ENCODE measurements around the gene NPY1R.

Gene NPY1R

DNA sequence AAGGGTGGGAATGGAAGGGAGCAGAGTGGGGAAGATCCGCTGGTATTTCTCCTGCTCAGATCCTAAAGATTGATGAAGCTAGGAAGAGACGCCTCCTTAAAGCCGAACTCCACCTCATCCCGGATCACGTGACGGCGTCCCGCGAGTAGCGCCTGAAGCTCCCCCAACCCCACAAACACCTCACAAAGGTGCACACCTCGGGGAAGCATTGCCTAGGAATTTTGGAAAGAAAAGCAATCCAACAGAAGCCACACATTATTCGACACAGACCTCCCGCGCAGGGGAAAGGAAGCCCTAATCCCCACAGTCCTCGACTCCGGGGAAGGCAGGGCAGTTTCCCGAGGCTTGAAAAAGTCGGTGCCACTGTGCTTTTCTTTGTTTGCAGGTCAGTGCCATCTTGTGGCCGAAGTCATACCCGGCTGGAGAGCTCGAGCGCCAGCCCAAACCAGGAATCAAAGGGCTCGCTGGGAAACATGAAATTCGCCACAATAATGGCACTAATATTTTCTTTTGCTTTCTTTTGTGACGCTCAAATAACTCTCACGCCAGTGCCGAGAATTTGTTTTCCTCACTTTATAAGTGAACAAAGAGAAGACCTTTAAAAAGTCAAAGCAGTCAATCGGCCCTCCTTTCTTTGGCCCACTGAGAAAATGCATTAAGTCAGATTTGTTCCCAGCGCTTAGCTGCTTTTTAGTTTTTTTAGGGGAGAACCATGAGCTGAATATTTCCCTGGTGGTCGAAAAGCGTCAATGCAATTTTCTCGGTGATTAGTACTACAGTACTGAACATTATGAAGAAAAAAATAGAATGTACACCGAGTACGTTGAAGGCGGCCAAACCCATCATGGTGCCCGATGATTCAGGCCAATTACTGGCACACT, at the start of gene NPY1R:
TSS of gene NPY1R (minus strand) at position 71 of the 881 bp plus-strand sequence. CDS start 6,042 bp downstream, outside the sequence.
- in situ Hi-C loops (cut with HindIII; ENCODE audit: low pct_ligation_motif_present, low pct_unique_long_range_greater_than_20kb, low sequenced_read_pairs) = loop anchor here (25.0 kb wide), 1 partner anchor 195 kb away; no protein-coding TSS in a partner anchor
- DNase-seq = peak; percentile 84

DNA sequence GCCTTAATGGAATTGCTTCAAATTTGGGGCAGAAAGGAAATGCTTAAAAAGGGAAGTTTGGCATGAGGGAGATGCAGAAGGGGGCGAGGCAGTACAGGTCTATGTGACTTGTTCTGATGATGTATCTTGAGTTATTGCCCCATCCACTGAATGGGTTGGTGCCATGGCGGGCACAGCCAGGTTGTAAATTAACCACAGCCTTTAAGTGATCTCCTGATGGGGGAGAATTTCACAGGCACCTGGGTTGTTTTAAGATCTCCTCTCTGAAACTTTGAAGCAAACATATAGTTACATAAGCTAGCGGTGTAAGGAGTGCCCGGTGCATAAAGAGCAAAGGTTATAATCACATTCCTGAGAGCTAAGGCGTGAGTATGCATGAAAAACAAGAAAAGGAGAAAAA, 48.3 kb upstream of the NPY1R start:
- no peak for DNase-seq
- in situ Hi-C loops (cut with HindIII; ENCODE audit: low pct_ligation_motif_present, low pct_unique_long_range_greater_than_20kb, low sequenced_read_pairs) = no loop called here

DNA sequence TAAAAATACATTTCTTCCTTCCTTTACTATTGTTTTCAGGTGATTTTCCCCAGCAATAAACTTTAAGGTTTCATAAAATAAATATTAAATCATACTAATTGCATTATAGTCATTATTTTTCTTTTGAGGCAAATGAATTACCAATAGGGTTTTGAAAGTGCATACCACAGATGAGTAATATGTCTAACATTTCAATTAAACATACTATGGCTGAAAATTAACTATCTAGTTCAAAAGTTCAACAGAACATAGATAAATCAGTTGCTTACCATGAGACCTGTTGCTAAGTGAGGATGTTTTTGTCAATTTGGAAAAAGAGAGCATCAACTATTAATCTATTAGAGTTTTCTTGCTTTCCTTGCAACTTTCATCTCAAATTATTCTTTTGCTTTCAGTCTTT, 46.3 kb upstream of the NPY1R start:
- DNase-seq = peak; percentile 54
- in situ Hi-C loops (cut with HindIII; ENCODE audit: low pct_ligation_motif_present, low pct_unique_long_range_greater_than_20kb, low sequenced_read_pairs) = no loop called here

DNA sequence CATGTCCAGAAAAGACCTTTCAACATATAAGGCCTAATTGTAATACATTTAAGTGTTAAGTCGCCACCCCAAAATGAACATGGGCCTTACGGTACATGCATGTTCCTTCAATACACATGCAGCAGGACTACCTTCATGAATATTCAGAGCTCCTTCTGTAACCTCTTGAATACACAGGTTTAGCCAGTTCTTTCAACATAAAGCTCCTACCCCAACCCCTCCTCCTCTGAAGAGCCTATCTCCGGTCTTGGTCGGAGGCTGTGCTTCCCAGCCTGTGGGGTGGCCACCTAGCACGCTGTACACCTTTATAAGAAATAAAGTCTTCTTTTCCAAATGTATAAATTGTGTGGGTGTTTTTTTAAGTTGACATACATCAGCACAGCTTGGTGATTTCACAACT, 39.6 kb upstream of the NPY1R start:
- DNase-seq = no peak
- in situ Hi-C loops (cut with HindIII; ENCODE audit: low pct_ligation_motif_present, low pct_unique_long_range_greater_than_20kb, low sequenced_read_pairs) = no loop called here

DNA sequence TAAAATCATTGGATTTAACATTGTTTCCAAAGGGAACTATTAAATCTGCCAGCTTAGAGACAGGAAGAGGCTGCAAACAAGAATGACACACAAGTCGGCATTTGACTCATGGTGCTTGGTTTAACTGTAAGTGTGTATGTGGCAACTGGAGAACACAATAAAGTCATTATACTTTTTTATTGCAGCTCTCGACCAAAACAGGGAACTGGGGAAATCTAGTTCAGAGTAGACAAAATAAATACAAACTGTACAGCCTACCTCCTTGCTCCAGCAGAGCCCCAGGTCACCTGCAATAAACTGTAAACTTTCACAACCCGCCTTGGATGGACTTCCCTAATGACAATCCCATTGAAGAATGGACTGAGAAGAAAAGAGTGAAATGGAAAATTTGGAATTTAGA, 35.3 kb upstream of the NPY1R start:
- DNase-seq = no peak
- in situ Hi-C loops (cut with HindIII; ENCODE audit: low pct_ligation_motif_present, low pct_unique_long_range_greater_than_20kb, low sequenced_read_pairs) = no loop called here

DNA sequence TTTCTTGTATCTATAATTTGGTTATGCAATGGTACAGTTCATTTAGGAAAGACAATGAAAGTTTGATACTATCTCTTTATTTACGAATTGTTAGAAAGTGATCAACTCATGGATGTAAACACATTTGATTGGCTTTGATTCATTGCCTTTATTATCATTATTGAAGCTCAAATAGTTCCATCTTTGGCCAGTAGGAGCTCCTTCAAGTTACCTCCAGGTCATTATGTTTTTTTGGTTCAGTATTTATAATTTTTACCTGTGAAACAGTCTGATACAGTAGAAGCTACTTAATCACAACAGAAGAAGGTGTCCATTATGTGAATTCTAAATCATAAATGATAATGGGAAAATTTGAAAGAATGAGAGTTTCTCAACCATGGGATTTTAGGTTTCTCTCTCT, 23.7 kb upstream of the NPY1R start:
- in situ Hi-C loops (cut with HindIII; ENCODE audit: low pct_ligation_motif_present, low pct_unique_long_range_greater_than_20kb, low sequenced_read_pairs) = no loop called here

DNA sequence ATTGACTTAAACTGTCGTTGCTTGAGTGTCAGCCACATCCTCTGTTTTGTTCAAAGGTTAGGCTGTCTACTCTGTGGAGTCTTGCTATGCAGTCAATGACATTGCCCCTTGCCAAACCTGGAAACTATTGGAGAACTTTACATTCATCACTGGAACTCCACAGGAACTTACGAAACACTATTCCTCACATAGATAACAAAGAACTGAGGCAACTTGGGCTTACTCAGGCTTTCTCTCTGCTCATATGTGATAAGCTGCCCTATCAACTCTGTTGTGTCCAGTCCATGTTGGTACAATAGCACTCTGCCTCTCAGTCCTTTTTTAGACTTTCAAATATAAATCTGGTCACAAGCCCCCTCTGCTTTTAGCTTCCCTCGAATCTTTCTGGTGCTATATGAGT, 20.7 kb upstream of the NPY1R start:
- DNase-seq = no peak
- in situ Hi-C loops (cut with HindIII; ENCODE audit: low pct_ligation_motif_present, low pct_unique_long_range_greater_than_20kb, low sequenced_read_pairs) = no loop called here

More for the DNA sequence above, 23.7 kb upstream of the NPY1R start:
- no peak for DNase-seq

DNA sequence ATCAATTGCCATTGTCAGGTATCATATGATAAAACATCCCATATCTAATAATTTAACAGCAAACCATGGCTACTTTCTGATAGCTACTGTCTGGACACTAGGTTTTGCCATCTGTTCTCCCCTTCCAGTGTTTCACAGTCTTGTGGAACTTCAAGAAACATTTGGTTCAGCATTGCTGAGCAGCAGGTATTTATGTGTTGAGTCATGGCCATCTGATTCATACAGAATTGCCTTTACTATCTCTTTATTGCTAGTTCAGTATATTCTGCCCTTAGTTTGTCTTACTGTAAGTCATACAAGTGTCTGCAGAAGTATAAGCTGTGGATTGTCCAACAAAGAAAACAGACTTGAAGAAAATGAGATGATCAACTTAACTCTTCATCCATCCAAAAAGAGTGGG, 18.3 kb upstream of the NPY1R start:
- in situ Hi-C loops (cut with HindIII; ENCODE audit: low pct_ligation_motif_present, low pct_unique_long_range_greater_than_20kb, low sequenced_read_pairs) = no loop called here
- peak; percentile 89 for DNase-seq

DNA sequence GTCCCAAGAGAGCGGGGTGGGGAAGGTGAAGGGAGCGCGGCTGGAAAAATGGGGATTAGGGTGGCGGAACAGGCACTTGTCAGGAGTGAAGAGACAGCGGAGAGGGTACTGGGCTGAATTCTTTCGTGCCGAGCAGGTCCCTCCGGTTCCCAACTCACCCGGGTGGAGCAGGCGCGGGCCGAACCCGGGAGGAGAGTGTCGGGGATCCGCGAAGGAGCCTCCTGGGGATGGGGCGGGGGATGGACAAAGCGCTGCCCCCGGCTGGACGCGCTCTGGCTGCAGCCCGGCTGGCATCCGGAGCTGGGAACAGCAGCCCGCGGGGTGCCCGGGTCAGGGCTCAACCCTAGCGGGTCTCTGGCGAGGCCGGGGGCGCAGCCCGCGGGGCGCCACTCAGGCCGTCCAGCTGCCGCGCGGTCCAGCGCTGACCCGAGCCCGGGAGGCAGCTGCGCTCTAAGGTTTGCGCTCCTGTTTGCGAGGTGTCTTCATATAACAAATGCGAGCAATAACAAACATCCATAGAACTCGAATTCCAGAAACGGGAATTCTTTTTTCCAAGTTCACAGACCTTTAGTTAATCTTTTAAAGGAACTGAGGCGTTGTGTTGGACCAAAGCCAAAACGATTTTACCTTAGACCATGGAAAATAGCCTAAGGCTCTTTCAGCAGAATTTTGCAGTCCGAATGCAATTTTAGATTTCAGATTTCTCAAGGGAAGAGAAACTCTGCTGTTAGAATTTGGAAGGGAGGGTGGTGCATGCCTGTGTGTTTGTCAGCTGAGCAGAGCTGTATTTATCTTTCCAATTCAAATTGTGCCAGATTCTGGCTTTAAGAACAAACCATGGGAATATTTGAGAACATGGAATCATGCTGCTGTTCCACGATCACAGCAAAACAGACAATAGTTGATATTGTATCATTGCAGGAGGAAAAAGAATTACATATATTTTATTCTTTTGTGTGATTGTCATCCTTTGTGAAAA, 12.0 kb upstream of the NPY1R start:
- in situ Hi-C loops (cut with HindIII; ENCODE audit: low pct_ligation_motif_present, low pct_unique_long_range_greater_than_20kb, low sequenced_read_pairs) = loop anchor here (25.0 kb wide), 1 partner anchor 207 kb away; no protein-coding TSS in a partner anchor

DNA sequence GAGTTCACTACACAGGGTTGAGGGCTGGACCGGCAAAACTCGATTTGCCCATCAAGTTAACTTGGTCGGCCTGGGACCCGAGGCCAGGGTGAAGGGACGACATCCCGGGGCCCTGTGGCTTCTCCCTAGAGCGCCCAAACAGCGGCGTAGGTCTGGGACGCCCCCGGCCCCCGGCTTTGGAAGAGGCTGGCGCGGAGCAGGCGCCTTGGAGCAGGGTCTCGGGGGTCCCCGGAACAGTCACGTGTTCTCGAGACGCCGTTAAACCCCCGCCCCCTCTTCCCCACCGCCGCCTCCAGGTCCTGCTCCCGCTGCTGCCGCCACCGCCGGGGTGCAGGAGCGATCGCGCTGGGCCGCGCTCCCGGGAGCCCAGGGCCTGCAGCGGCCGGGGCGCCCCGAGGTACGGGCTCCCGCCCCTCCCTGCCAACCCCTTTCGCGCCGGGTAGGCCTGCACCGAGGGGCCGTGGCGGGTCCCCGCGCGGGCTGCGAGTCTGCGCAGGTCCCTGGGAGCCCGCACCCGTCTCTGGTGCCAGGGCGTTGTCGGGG, 11.3 kb upstream of the NPY1R start, which contains the start of gene NPY5R:
TSS of gene NPY5R (plus strand) at position 289 of the 543 bp plus-strand sequence. CDS start 6,382 bp downstream, outside the sequence.
- in situ Hi-C loops (cut with HindIII; ENCODE audit: low pct_ligation_motif_present, low pct_unique_long_range_greater_than_20kb, low sequenced_read_pairs) = loop anchor here (25.0 kb wide), 1 partner anchor 206 kb away; no protein-coding TSS in a partner anchor
- DNase-seq = peak; percentile 24

More for the DNA sequence above, 12.0 kb upstream of the NPY1R start:
- peak; percentile 45 for DNase-seq

DNA sequence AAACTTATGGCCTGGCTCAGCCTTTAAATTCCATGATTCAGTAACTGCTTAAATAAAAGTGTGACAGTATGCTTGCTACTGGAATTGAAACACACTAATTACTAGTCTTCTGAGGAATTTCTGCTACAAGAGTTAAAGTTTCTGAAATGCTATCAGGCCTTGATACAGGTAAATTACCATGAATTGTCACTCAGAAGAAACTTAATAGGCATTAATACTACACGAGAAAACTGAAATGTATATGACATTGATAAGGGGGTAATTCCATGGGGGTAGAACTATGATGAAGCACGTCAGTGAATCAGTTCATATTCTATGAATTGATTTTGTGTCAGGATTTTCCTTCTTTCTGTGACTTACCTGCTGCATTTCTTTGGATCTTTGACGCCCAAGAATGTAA, 3.0 kb upstream of the NPY1R start:
- in situ Hi-C loops (cut with HindIII; ENCODE audit: low pct_ligation_motif_present, low pct_unique_long_range_greater_than_20kb, low sequenced_read_pairs) = loop anchor here (25.0 kb wide), 1 partner anchor 198 kb away; no protein-coding TSS in a partner anchor
- DNase-seq = no peak

DNA sequence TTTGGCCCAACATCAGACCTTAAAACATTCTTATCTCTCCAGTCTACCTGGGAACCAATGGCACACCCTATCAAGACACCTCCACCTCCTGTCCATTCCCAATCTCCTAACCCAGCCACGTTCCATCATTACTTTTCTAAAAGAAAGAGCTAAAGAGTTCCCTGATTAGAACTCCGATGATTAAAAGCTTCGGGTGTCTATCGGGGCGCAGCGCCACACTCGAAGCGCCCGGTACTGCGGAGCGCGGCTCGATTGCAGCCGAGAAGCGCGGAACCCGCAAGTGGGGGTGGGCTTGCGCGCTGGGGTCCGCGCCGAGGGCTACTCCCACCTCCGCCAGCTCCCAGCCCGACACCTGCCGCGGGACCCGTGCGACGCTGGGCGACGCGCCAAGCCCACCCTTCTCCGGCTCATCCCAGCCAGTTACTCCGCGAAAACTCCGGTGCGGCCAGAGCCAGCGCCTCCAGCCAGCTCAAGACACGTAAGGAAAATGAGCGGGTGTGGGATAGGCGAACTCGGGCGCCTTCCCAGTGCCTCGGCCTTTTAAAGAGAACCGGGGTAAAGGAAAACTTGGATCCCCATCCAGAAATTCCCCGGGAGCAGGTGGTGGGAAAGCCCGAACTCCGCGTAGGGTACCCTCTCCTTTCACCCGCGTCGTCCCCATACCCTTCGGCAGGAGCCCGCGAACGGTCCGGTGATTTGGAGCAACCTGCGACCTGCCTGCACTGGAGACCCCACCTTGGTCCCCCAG, 593 bp downstream of the NPY1R start:
- DNase-seq = peak; percentile 31
- in situ Hi-C loops (cut with HindIII; ENCODE audit: low pct_ligation_motif_present, low pct_unique_long_range_greater_than_20kb, low sequenced_read_pairs) = loop anchor here (25.0 kb wide), 1 partner anchor 195 kb away; no protein-coding TSS in a partner anchor

DNA sequence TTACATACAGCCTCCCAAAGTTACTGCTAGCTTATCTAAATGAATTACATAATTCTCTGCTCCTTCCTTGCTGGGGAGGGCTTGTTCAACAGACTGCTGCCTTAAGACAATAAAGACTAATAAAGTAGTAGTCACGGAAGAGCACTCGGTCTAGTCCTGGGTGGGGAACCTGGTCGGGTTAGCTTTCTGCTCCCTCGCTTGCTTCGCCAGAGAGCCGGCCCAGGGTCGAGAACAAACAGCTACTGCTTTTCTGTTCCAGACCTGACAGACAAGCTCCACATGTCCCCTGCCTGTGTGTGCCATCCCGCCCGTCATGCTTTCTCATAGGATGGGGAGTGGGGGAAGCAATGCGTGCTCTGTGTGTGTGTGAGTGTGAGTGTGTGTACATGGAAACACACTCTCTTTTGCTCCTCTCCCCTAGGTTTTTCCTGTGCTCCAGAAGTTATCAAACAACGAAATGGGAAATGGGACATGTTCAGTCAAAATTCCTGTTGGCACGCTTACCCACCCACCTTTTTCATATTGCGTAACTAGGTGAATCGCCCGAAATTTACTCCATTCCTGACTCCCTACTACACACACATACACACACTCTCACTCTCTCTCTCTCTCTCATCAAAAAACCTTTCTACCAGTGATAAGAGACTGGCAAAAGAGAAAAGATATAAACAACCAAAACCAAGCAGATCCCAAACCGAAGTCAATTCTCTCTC, 1.3 kb downstream of the NPY1R start:
- no peak for DNase-seq
- in situ Hi-C loops (cut with HindIII; ENCODE audit: low pct_ligation_motif_present, low pct_unique_long_range_greater_than_20kb, low sequenced_read_pairs) = loop anchor here (25.0 kb wide), 1 partner anchor 194 kb away; no protein-coding TSS in a partner anchor

DNA sequence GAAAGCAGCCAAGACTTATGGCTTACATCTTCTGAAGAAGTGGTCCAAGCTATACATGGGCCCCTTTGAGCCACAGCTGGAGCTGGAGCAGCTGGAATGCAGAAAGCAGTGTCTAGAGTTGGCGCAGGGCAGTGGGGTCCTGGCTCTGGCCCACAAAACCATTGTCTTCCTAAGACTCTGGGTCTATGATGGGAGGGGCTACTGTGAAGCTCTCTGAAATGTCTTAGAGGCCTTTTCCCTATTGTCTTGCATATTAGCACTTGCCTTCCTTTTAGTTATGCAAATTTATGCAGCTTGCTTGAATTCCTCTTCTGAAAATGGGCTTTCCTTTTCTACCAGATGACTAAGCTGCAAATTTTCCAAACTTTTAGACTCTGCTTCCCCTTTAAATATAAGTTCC, 15.3 kb downstream of the NPY1R start:
- in situ Hi-C loops (cut with HindIII; ENCODE audit: low pct_ligation_motif_present, low pct_unique_long_range_greater_than_20kb, low sequenced_read_pairs) = no loop called here
- DNase-seq = no peak

DNA sequence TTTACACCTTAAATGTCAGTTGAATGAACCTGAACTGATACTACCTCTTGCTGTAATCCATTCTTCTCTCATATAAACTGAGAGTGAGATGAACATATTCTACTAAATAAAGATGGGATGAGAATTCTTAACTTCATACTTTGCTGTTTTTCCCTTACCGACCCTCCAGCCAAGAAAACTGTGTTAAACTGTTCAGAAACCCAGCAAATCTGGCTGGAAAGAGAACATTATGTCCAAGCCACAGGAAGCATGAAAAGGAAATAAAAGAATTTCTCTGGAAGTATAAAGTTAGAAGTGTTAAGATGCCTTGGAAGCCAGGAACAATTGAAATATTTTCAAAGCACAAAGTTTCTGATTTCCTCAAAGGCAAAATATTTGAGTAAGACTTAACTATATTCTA, 22.9 kb downstream of the NPY1R start:
- no peak for DNase-seq
- in situ Hi-C loops (cut with HindIII; ENCODE audit: low pct_ligation_motif_present, low pct_unique_long_range_greater_than_20kb, low sequenced_read_pairs) = no loop called here

DNA sequence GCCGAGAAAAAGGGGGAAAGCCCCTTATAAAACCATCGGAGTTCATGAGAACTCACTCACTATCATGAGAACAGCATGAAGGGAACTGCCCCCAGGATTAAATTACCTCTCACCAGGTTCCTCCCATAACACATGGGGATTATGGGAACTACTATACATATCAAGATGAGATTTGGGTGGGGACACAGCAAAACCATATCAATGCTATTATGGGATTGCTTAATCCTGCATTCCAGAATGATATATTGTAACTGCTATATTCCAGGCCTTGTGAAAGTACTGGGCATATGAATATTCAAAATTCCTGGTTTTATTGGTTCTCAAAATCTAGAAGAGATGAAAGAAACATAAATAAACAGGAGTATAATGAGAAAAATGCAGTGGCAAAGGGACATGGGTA, 29.3 kb downstream of the NPY1R start:
- in situ Hi-C loops (cut with HindIII; ENCODE audit: low pct_ligation_motif_present, low pct_unique_long_range_greater_than_20kb, low sequenced_read_pairs) = no loop called here
- DNase-seq = no peak

DNA sequence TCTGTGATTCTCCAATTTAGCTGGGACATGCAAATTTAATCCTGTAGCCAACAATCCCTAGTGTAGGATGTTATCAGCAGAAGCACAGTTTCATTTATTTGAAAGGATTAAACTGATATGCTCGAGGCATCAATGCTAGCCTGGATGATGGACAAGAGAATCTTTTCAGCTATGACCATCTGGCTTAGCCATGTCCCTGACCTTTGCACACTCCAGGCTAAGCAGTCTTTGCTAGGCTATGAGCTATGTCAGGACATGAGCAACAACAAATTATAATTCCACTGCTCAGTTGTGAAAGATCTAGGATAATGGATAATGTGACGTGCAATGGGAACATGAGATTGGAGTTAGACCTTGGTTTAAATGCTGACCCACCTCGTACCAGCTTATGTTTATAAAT, 32.0 kb downstream of the NPY1R start:
- no peak for DNase-seq
- in situ Hi-C loops (cut with HindIII; ENCODE audit: low pct_ligation_motif_present, low pct_unique_long_range_greater_than_20kb, low sequenced_read_pairs) = no loop called here
